Effector memory CD4-positive, alpha-beta T cell (primary cell): Measurements from ENCODE around the gene DGAT2.

Experiments
- DNase-seq, 3 donors: peaks; one replicate each; pipeline ENCODE4 v3.0.0-alpha.2; 2020
- H3K27ac ChIP-seq: 2 replicates; pipeline ENCODE4 v1.7.0; 2013; ENCODE audit warnings: mild to moderate bottlenecking, low read length, moderate library complexity; ENCODE audit not compliant: insufficient read depth, poor library complexity, severe bottlenecking
- H3K27me3 ChIP-seq: replicated peaks from 2 replicates; pipeline ENCODE4 v1.7.0; 2013; ENCODE audit warnings: mild to moderate bottlenecking, low read length; ENCODE audit not compliant: insufficient read depth, control insufficient read depth, poor library complexity, severe bottlenecking
- H3K36me3 ChIP-seq: 2 replicates; pipeline ENCODE4 v1.7.0; 2013; ENCODE audit warnings: mild to moderate bottlenecking, low read length, moderate library complexity; ENCODE audit not compliant: control insufficient read depth, insufficient read depth
- H3K4me1 ChIP-seq: 2 replicates; pipeline ENCODE4 v1.7.0; 2013; ENCODE audit warnings: low read length, mild to moderate bottlenecking; ENCODE audit not compliant: control insufficient read depth, insufficient read depth, poor library complexity, severe bottlenecking
- H3K4me3 ChIP-seq: 2 replicates; pipeline ENCODE4 v1.7.0; 2013; ENCODE audit warnings: low read length, low read depth, mild to moderate bottlenecking; ENCODE audit not compliant: insufficient read depth, poor library complexity, severe bottlenecking
- H3K9me3 ChIP-seq: 2 replicates; pipeline ENCODE4 v1.7.0; 2013; ENCODE audit warnings: mild to moderate bottlenecking, low read length, moderate library complexity; ENCODE audit not compliant: control insufficient read depth

The DGAT2 gene

GRCh38 chr11:75840522-75840921, 71.9 kb downstream of the DGAT2 start:
- H3K36me3 ChIP-seq, result no peaks in the 10 kb centered on the region
- no peaks in the 10 kb centered on the region for H3K9me3 ChIP-seq
- no peaks in the 10 kb centered on the region for H3K27me3 ChIP-seq
- no peak overlapping the region for H3K27ac ChIP-seq
- DNase-seq, result no peak
- H3K4me3 ChIP-seq, result no peak overlapping the region
- H3K4me1 ChIP-seq, result no peaks in the 10 kb centered on the region

DNA sequence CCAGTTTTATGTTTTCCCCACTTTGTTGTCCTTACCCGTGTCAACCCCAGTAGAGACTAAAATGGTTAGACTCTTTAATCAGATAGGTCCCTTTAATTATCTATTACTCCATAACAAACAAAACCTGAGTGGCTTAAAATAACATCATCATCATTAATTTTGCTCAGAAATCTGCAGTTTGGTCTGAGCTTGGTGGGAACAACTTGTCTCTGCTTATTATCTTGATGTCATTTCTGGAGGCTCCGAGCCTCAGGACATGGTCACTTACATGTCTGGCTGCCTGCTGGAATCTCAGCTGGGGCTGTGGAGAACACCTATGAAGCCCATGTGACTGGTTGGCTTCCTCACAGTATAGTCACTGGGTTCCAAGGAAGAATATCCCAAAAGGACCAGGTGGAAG, 73.2 kb downstream of the DGAT2 start:
- Histone ChIP-seq H3K4me1 (no peaks in the 10 kb centered on the region), H3K4me3 (no peak overlapping the region), H3K27ac (no peak overlapping the region), H3K27me3 (no peaks in the 10 kb centered on the region), H3K9me3 (no peaks in the 10 kb centered on the region), H3K36me3 (no peaks in the 10 kb centered on the region)
- no peak for DNase-seq

DNA sequence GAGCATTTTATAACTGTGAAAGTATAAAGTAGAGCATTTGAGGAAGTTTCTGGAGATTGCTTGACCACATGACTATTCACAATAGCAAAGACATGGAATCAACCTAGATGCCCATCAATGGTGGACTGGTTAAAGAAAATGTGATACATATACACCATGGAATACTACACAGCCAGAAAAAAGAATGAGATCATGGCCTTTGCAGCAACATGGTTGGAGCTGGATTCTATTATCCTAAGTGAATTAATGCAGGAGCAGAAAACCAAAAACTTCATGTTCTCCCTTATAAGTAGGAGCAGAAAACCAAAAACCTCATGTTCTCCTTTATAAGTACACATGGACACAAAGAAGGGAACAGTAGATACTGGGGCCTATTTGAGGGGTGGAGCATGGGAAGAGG, 76.7 kb downstream of the DGAT2 start:
- Histone ChIP-seq H3K4me3 (no peak overlapping the region), H3K9me3 (no peaks in the 10 kb centered on the region), H3K4me1 (no peaks in the 10 kb centered on the region), H3K27ac (no peak overlapping the region), H3K36me3 (no peaks in the 10 kb centered on the region), H3K27me3 (no peaks in the 10 kb centered on the region)
- no peak for DNase-seq

DNA sequence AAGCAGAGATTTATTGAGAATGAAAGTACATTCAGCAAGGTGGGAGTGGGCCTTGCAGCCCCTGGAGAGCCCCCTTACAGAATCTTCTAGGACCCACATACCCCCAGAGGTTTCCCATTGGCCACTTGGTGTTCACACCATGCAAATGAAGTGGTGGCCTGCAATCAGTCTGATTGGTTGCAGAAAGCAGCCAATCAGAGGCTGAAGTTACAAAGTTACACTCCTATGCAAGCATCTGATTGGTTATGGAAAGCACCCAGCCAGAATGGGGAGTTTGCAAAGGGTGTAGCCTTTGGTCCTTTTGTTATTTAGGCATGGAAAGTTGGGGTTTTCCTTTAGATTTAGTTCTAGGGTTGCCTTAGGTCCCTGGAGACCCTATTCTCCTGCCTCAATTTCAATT, 81.3 kb downstream of the DGAT2 start:
- no peak for DNase-seq
- H3K36me3 ChIP-seq, result peaks cover 4% of the 10 kb centered on the region
- no peak overlapping the region for H3K4me3 ChIP-seq
- no peak overlapping the region for H3K27ac ChIP-seq
- H3K4me1 ChIP-seq, result no peaks in the 10 kb centered on the region
- no peaks in the 10 kb centered on the region for H3K27me3 ChIP-seq
- H3K9me3 ChIP-seq, result no peaks in the 10 kb centered on the region

DNA sequence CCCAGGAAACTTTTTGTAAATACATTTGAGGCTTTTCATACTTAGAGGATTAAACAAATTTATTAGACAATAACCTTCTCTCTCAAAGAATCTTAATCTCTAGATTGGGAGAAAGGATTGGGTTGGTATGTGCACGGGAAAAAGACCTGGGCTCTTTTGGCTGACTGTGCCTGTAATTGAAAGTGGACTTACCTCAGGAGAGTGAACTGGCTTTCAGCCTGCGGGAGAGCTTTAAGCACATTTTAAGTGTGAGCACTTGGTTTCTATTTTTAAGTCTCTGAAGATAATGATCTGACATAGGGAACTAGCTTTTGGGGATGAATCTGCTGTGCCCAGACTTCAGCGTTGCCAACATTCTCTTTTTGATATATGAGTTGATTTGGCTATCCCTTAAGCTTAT, 82.2 kb downstream of the DGAT2 start:
- Histone ChIP-seq H3K4me3 (no peak overlapping the region), H3K4me1 (no peaks in the 10 kb centered on the region), H3K9me3 (no peaks in the 10 kb centered on the region), H3K27ac (no peak overlapping the region), H3K36me3 (peaks cover 4% of the 10 kb centered on the region), H3K27me3 (no peaks in the 10 kb centered on the region)
- DNase-seq, result no peak
